Measurements from ENCODE around the gene ADAMTS16. TPM values are rescaled to one million over a fixed set of nuclear protein-coding genes. Genes with fewer than 3 reads are reported as not detected.

ADAMTS16 gene
- total RNA-seq, 3 donors from 2014 or later (not counting 1 experiment from before 2014, with no cell fraction given), result not detected

- intact Hi-C loops (cut with micrococcal nuclease), result no loop called here
- no peak overlapping the region for H3K4me3 Mint-ChIP-seq
- no peak overlapping the region for H3K27ac ChIP-seq (ENCODE audit: low read length)
- H3K4me1 Mint-ChIP-seq, result no peaks in the 10 kb centered on the region
- H3K9me3 Mint-ChIP-seq, result peaks cover 4 to 5% of the 10 kb centered on the region in 2 donors
- WGBS (ENCODE audit: insufficient coverage), result 40% methylated on average over 5 of the region's 5 CpGs
- H3K4me1 ChIP-seq (ENCODE audit: control insufficient read depth, insufficient read depth, low read length), result no peaks in the 10 kb centered on the region
- H3K27me3 ChIP-seq (ENCODE audit: control insufficient read depth, insufficient read depth, low read length), result no peaks in the 10 kb centered on the region
- no peaks in the 10 kb centered on the region for H3K9me3 ChIP-seq (ENCODE audit: control insufficient read depth, insufficient read depth, low read length)
- no peaks in the 10 kb centered on the region for H3K27me3 Mint-ChIP-seq (ENCODE audit: low read depth in 2 of 2)
- H3K36me3 ChIP-seq (ENCODE audit: control insufficient read depth, insufficient read depth, low read length), result no peaks in the 10 kb centered on the region
- ATAC-seq, result no peak
- no peak overlapping the region for H3K27ac Mint-ChIP-seq
- no peak overlapping the region for H3K4me3 ChIP-seq (ENCODE audit: low read length)
- DNase-seq, result no peak
- H3K36me3 Mint-ChIP-seq, result no peaks in the 10 kb centered on the region
- TF ChIP-seq, protein P1, sequence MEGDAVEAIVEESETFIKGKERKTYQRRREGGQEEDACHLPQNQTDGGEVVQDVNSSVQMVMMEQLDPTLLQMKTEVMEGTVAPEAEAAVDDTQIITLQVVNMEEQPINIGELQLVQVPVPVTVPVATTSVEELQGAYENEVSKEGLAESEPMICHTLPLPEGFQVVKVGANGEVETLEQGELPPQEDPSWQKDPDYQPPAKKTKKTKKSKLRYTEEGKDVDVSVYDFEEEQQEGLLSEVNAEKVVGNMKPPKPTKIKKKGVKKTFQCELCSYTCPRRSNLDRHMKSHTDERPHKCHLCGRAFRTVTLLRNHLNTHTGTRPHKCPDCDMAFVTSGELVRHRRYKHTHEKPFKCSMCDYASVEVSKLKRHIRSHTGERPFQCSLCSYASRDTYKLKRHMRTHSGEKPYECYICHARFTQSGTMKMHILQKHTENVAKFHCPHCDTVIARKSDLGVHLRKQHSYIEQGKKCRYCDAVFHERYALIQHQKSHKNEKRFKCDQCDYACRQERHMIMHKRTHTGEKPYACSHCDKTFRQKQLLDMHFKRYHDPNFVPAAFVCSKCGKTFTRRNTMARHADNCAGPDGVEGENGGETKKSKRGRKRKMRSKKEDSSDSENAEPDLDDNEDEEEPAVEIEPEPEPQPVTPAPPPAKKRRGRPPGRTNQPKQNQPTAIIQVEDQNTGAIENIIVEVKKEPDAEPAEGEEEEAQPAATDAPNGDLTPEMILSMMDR (IDR thresholded peaks at IDR 0.05), result no peak
Observed at GRCh38 chr5:5164163-5164562, 24.0 kb downstream of the ADAMTS16 start.

GRCh38 chr5:5165541-5166002 is 25.4 kb downstream of the ADAMTS16 start:
- H3K27ac ChIP-seq (ENCODE audit: low read length), result no peak overlapping the region
- Mint-ChIP-seq H3K27me3 (ENCODE audit: low read depth in 2 of 2) (no peaks in the 10 kb centered on the region), H3K4me3 (no peak overlapping the region), H3K27ac (no peak overlapping the region), H3K36me3 (no peaks in the 10 kb centered on the region), H3K9me3 (peaks cover 4 to 5% of the 10 kb centered on the region in 2 donors), H3K4me1 (no peaks in the 10 kb centered on the region)
- ATAC-seq (peak in 1 of 3 donors; percentile 24), DNase-seq (no peak)
- H3K4me1 ChIP-seq (ENCODE audit: control insufficient read depth, insufficient read depth, low read length), result no peaks in the 10 kb centered on the region
- H3K9me3 ChIP-seq (ENCODE audit: control insufficient read depth, insufficient read depth, low read length), result no peaks in the 10 kb centered on the region
- no peak overlapping the region for H3K4me3 ChIP-seq (ENCODE audit: low read length)
- intact Hi-C loops (cut with micrococcal nuclease), result no loop called here
- no peaks in the 10 kb centered on the region for H3K36me3 ChIP-seq (ENCODE audit: control insufficient read depth, insufficient read depth, low read length)
- 84% methylated on average over 9 of the region's 9 CpGs for WGBS (ENCODE audit: insufficient coverage)
- TF ChIP-seq, protein P1 (IDR thresholded peaks at IDR 0.05), result no peak
- no peaks in the 10 kb centered on the region for H3K27me3 ChIP-seq (ENCODE audit: control insufficient read depth, insufficient read depth, low read length)

GRCh38 chr5:5169466-5169865 is 29.3 kb downstream of the ADAMTS16 start:
- no peaks in the 10 kb centered on the region for H3K27me3 ChIP-seq (ENCODE audit: control insufficient read depth, insufficient read depth, low read length)
- H3K4me3 ChIP-seq (ENCODE audit: low read length), result no peak overlapping the region
- DNase-seq (no peak), ATAC-seq (no peak)
- TF ChIP-seq, protein P1 (IDR thresholded peaks at IDR 0.05), result no peak
- 90% methylated on average over 8 of the region's 8 CpGs for WGBS (ENCODE audit: insufficient coverage)
- H3K27ac ChIP-seq (ENCODE audit: low read length), result no peak overlapping the region
- no peaks in the 10 kb centered on the region for H3K4me1 Mint-ChIP-seq
- H3K4me1 ChIP-seq (ENCODE audit: control insufficient read depth, insufficient read depth, low read length), result no peaks in the 10 kb centered on the region
- no peak overlapping the region for H3K27ac Mint-ChIP-seq
- H3K9me3 ChIP-seq (ENCODE audit: control insufficient read depth, insufficient read depth, low read length), result no peaks in the 10 kb centered on the region
- H3K4me3 Mint-ChIP-seq, result no peak overlapping the region
- intact Hi-C loops (cut with micrococcal nuclease), result no loop called here
- peaks cover 4 to 7% of the 10 kb centered on the region in 2 donors for H3K9me3 Mint-ChIP-seq
- peaks cover 0 to 3% of the 10 kb centered on the region in 2 donors for H3K27me3 Mint-ChIP-seq (ENCODE audit: low read depth in 2 of 2)
- no peaks in the 10 kb centered on the region for H3K36me3 ChIP-seq (ENCODE audit: control insufficient read depth, insufficient read depth, low read length)
- no peaks in the 10 kb centered on the region for H3K36me3 Mint-ChIP-seq

DNA sequence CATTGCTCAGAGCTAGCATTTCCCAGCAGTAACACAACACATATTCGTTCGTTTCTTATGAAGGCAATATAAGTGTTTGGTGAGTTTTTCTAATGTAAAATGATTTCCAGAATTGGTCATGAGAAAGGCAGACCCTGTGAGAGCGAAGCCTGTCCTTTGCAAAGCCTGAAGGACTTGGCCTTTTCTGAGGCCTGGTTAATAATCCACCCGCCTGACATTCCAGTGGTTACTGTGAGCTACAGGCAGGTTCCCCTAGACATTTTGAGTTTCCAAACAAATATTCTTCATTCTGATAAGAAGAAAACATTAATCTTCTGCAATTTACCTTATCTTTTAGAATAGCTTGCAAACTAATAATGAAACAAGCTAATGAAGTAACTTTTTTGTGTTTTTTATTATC is 38.0 kb downstream of the ADAMTS16 start:
- WGBS (ENCODE audit: insufficient coverage), result 87% methylated on average over 2 of the region's 4 CpGs
- Mint-ChIP-seq H3K27ac (no peak overlapping the region), H3K27me3 (ENCODE audit: low read depth in 2 of 2) (peaks cover 0 to 6% of the 10 kb centered on the region in 2 donors), H3K36me3 (no peaks in the 10 kb centered on the region), H3K4me3 (no peak overlapping the region), H3K9me3 (peaks cover 0 to 7% of the 10 kb centered on the region in 2 donors), H3K4me1 (no peaks in the 10 kb centered on the region)
- intact Hi-C loops (cut with micrococcal nuclease), result no loop called here
- TF ChIP-seq, protein P1 (IDR thresholded peaks at IDR 0.05), result no peak
- no peak overlapping the region for H3K27ac ChIP-seq (ENCODE audit: low read length)
- H3K9me3 ChIP-seq (ENCODE audit: control insufficient read depth, insufficient read depth, low read length), result peaks cover 3% of the 10 kb centered on the region
- H3K27me3 ChIP-seq (ENCODE audit: control insufficient read depth, insufficient read depth, low read length), result no peaks in the 10 kb centered on the region
- ATAC-seq, result no peak
- H3K36me3 ChIP-seq (ENCODE audit: control insufficient read depth, insufficient read depth, low read length), result no peaks in the 10 kb centered on the region
- no peak for DNase-seq
- H3K4me1 ChIP-seq (ENCODE audit: control insufficient read depth, insufficient read depth, low read length), result no peaks in the 10 kb centered on the region
- no peak overlapping the region for H3K4me3 ChIP-seq (ENCODE audit: low read length)

Data from natural killer cell (primary cell).